H1 (cell line): ENCODE results near the gene CLCN3.

Source experiments
- ATF2 ChIP-seq: IDR thresholded peaks from 2 replicates; pipeline ENCODE4 v1.6.1; 2012; ENCODE audit warnings: low read length, inconsistent platforms
- CBX8 ChIP-seq: fragments of 300-800, 300-1000 bp; sonication (generic); IDR thresholded peaks from 2 replicates; pipeline ENCODE4 v1.7.1; 2016; ENCODE audit warnings: low read depth, low read length, borderline replicate concordance
- CHD1 ChIP-seq: IDR thresholded peaks from 2 replicates; pipeline ENCODE4 v1.6.1; 2012; ENCODE audit warnings: low read depth, low read length, improper control_type of control experiment
- CTCF ChIP-seq, 3 experiments: IDR thresholded peaks; 1 replicate in 2 of 3; 2 replicates in 1 of 3; pipeline versions ENCODE4 v1.5.1 to v1.6.1; 2011; ENCODE audit warnings: low read length in 3 of 3, mild to moderate bottlenecking in 3 of 3, inconsistent platforms in 2 of 3, low read depth in 1 of 3, moderate library complexity in 1 of 3; ENCODE audit not compliant: insufficient read depth in 1 of 3; ENCODE audit errors: control extremely low read depth in 1 of 3
- EP300 ChIP-seq, 2 experiments: IDR thresholded peaks; 1 replicate in 1 of 2; 2 replicates in 1 of 2; pipeline ENCODE4 v1.6.1; 2011 to 2012; ENCODE audit warnings: low read depth in 2 of 2, low read length in 2 of 2, mild to moderate bottlenecking in 2 of 2, borderline replicate concordance in 1 of 2, inconsistent platforms in 1 of 2, moderate library complexity in 1 of 2
- EZH2 ChIP-seq: fragments of 200-600 bp; sonication (generic); IDR thresholded peaks from 2 replicates; pipeline ENCODE4 v1.7.1; 2012; ENCODE audit warnings: low read depth, mild to moderate bottlenecking, moderate library complexity, low read length, inconsistent platforms; ENCODE audit not compliant: severe bottlenecking
- MAX ChIP-seq: IDR thresholded peaks from 2 replicates; pipeline ENCODE4 v1.6.1; 2012; ENCODE audit warnings: inconsistent platforms
- POLR2A ChIP-seq, 2 experiments: IDR thresholded peaks; 1 replicate in 1 of 2; 2 replicates in 1 of 2; pipeline ENCODE4 v1.6.1; 2011; ENCODE audit warnings: low read depth in 2 of 2, low read length in 2 of 2, mild to moderate bottlenecking in 2 of 2; ENCODE audit errors: control extremely low read depth in 1 of 2
- POLR2AphosphoS5 ChIP-seq: IDR thresholded peaks from 2 replicates; pipeline ENCODE4 v1.6.1; 2011; ENCODE audit warnings: low read depth, low read length
- RAD21 ChIP-seq, 2 experiments: IDR thresholded peaks in 1 of 2; conservative IDR thresholded peaks in 1 of 2; 2 replicates each; pipeline ENCODE4 v1.6.1; 2011; ENCODE audit warnings: low read depth in 2 of 2, low read length in 2 of 2, improper control_type of control experiment in 1 of 2, inconsistent platforms in 1 of 2, mild to moderate bottlenecking in 1 of 2, moderate library complexity in 1 of 2
- SIN3A ChIP-seq, 2 experiments: IDR thresholded peaks in 1 of 2; conservative IDR thresholded peaks in 1 of 2; 2 replicates each; pipeline ENCODE4 v1.6.1; 2011 to 2012; ENCODE audit warnings: low read length in 2 of 2, improper control_type of control experiment in 1 of 2, low read depth in 1 of 2, mild to moderate bottlenecking in 1 of 2
- SP1 ChIP-seq: IDR thresholded peaks from 2 replicates; pipeline ENCODE4 v1.6.1; 2011; ENCODE audit warnings: low read depth, low read length
- SP4 ChIP-seq: IDR thresholded peaks from 2 replicates; pipeline ENCODE4 v1.6.1; 2012; ENCODE audit warnings: low read length, inconsistent platforms
- TBP ChIP-seq: IDR thresholded peaks from 2 replicates; pipeline ENCODE4 v1.6.1; 2011; ENCODE audit warnings: low read depth, low read length, improper control_type of control experiment

- TF ChIP-seq CTCF (IDR thresholded peaks at IDR 0.05; ENCODE audit: control extremely low read depth in 1 of 3, insufficient read depth in 1 of 3, low read depth in 1 of 3, low read length in 3 of 3): no peak
- no peak for TF ChIP-seq EZH2
- TF ChIP-seq RAD21 (IDR thresholded peaks at IDR 0.05 in 1 of 2, conservative IDR thresholded peaks at IDR 0.05 in 1 of 2; ENCODE audit: low read depth in 2 of 2, low read length in 2 of 2): no peak
- no peak for TF ChIP-seq EP300 (IDR thresholded peaks at IDR 0.05; ENCODE audit: borderline replicate concordance in 1 of 2, low read depth in 2 of 2, low read length in 2 of 2)
- TF ChIP-seq MAX: no peak
- TF ChIP-seq TBP: no peak
- TF ChIP-seq SP4: no peak
- TF ChIP-seq POLR2A (IDR thresholded peaks at IDR 0.05; ENCODE audit: control extremely low read depth in 1 of 2, low read depth in 2 of 2, low read length in 2 of 2): no peak
- TF ChIP-seq CBX8: no peak
- no peak for TF ChIP-seq SP1
- TF ChIP-seq POLR2AphosphoS5: no peak
- TF ChIP-seq CHD1: no peak
- TF ChIP-seq ATF2: no peak
- TF ChIP-seq SIN3A (conservative IDR thresholded peaks at IDR 0.05 in 1 of 2, IDR thresholded peaks at IDR 0.05 in 1 of 2; ENCODE audit: low read depth in 1 of 2, low read length in 2 of 2): no peak
These were observed 124.2 kb downstream of the CLCN3 start for GRCh38 chr4:169744601-169745000.
